GM12892 (cell line): Measurements from ENCODE around the gene PARP4.

Source experiments
- POLR2A ChIP-seq: IDR thresholded peaks from 2 replicates; pipeline ENCODE4 v1.6.1; 2011; ENCODE audit warnings: low read depth, low read length, control low read depth
- POLR2AphosphoS5 ChIP-seq: IDR thresholded peaks from 2 replicates; pipeline ENCODE4 v1.6.1; 2011; ENCODE audit warnings: low read depth, low read length, control low read depth

DNA sequence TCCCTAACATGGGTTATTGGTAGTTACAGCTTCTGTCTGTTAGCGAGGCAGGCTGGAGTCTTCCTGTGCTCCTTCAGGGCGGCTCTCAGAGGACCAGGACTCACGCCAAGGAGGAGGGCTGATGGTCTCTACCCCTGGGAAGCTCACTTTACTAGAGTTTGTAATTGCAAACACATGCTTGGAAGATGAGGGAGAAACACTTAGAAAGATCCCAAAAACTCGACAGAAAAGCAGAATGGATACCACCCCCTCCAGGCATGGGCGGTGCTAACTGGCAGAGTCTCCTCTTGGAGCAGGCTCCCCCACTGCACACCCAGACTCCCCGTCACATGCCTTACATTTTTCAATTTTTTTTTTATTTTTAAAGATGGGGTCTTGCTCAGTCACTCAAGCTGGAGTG, 62.0 kb downstream of the PARP4 start:
- TF ChIP-seq POLR2A: no peak
- no peak for TF ChIP-seq POLR2AphosphoS5
